Subcutaneous adipose tissue (tissue), 4 donors: ENCODE measurements around the gene SUN2. TPM values are rescaled to one million over a fixed set of nuclear protein-coding genes. Genes with fewer than 3 reads are reported as not detected.

Experiments used
- total RNA-seq, 4 donors: library from RNA; depleted of rRNA; stranded (reverse); fragments of >200 nt; gene quantifications; one replicate each; pipeline ENCODE4 v1.1.0, GENCODE V29; 2016
- TF ChIP-seq, protein P1 (sequence below): fragments of 450-650 bp; IDR thresholded peaks from one replicate; pipeline ENCODE4 v1.5.1; 2016; ENCODE audit warnings: low read depth, mild to moderate bottlenecking, control low read depth, antibody characterized with exemption, moderate library complexity

Gene SUN2
- total RNA-seq, 4 donors from 2014 or later: 177 to 749 (median 361) TPM

DNA sequence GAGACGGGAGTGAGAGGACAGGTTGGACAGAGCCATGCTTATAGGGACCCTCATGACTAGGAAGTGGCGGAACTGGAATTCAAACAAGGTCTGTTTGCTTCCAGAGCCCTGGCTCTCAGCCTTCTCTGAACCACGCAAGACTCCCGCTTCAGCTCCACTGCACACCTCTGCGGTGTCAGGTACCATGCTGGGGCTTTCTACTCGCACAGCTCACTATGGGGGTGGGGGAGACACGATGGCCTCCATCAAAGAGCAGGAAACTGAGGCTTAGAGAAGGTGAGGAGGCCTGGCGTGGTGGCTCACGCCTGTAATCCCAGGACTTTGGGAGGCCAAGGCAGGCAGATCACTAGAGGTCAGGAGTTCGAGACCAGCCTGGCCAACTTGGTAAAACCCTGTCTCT is 14.2 kb downstream of the SUN2 start:
- TF ChIP-seq, protein P1, sequence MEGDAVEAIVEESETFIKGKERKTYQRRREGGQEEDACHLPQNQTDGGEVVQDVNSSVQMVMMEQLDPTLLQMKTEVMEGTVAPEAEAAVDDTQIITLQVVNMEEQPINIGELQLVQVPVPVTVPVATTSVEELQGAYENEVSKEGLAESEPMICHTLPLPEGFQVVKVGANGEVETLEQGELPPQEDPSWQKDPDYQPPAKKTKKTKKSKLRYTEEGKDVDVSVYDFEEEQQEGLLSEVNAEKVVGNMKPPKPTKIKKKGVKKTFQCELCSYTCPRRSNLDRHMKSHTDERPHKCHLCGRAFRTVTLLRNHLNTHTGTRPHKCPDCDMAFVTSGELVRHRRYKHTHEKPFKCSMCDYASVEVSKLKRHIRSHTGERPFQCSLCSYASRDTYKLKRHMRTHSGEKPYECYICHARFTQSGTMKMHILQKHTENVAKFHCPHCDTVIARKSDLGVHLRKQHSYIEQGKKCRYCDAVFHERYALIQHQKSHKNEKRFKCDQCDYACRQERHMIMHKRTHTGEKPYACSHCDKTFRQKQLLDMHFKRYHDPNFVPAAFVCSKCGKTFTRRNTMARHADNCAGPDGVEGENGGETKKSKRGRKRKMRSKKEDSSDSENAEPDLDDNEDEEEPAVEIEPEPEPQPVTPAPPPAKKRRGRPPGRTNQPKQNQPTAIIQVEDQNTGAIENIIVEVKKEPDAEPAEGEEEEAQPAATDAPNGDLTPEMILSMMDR: no peak

GRCh38 chr22:38741166-38741565 is 14.6 kb downstream of the SUN2 start:
- TF ChIP-seq, protein P1: no peak

DNA sequence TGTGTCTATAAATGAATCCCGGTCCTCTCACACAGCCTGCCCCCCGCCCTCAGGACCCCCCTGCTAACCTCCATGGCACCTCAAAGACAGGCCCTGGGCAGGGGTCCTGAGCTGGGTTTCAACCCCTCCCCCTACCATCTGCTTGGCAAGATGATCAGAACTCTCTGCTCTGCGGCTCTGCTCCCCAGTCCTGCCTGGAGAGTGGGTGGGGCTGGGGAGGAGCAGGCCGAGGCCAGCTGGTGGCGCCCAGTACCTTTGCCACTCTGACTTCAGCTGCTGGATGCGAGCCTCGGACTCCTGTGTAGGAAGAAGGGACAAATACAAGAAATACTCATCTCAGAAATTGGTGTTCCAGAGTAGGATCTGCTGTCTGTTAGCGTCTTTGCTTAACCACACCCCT is 15.0 kb downstream of the SUN2 start:
- TF ChIP-seq, protein P1: no peak

DNA sequence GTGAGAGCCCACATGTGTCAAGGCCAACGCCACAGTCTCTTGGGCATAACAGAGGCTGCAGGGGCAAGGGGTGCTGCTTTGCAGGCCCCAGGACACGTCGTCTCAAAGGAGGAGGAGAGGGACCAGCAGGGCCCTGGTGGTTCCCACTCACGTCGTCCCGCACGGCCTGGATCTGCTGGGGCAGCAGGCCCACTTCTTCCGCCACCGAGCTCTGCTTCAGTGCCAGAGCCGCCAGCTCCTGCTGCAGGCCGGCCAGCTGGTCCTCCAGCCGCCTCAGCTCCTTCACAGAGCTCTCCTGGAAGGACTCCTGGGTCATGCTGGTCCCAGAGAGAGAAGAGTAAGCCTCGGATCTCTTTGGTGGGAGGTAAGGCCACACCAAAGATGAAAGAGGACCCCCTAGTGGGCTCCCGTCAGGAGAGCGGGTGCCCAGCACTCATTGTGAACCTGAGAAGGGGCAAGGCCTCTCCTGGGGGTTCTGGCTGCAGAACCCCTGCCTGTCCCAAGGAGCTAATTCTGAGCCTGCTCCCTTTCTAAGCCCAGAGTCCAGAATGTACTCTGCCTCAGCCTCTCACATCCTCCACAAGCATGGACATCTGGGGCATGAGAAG is 15.6 kb downstream of the SUN2 start:
- TF ChIP-seq, protein P1: no peak

DNA sequence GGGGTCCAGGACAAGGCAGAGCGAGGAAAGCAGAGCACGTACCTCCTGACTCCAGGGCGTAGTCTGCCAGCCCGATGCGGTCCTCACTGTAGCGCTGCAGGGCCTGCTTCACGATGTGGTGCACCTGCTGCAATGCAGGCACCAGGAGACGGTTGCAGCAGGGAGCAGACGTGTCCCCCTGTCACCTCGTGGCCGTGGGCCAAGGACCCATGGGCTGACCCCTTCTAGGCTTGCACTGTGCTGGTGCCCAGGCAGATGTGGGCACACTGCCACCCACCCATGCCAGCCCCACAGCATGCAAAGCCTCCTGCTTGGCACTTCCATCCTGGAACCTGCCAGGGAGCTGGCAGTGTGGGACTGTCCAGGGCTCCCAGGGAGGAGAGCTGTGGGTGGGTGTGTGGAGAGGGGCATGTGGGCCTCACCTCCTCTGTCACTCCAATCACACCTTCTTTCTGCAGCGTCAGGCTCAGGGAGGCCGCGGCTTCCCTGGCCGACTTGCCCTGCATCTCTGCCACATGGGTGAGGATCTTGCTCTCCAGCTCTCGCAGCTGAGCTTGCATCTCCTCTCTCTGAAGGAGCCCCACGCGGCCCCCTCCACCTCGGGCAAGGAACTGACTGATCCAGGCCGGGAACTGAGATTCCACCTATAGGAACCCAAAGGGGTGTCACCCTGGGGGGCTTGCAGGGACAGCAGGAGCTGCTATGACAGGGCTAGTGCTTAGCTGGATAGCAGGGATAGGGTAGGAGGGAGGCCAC is 16.3 kb downstream of the SUN2 start:
- TF ChIP-seq, protein P1: no peak

GRCh38 chr22:38738475-38739070 is 17.2 kb downstream of the SUN2 start:
- TF ChIP-seq, protein P1: no peak

DNA sequence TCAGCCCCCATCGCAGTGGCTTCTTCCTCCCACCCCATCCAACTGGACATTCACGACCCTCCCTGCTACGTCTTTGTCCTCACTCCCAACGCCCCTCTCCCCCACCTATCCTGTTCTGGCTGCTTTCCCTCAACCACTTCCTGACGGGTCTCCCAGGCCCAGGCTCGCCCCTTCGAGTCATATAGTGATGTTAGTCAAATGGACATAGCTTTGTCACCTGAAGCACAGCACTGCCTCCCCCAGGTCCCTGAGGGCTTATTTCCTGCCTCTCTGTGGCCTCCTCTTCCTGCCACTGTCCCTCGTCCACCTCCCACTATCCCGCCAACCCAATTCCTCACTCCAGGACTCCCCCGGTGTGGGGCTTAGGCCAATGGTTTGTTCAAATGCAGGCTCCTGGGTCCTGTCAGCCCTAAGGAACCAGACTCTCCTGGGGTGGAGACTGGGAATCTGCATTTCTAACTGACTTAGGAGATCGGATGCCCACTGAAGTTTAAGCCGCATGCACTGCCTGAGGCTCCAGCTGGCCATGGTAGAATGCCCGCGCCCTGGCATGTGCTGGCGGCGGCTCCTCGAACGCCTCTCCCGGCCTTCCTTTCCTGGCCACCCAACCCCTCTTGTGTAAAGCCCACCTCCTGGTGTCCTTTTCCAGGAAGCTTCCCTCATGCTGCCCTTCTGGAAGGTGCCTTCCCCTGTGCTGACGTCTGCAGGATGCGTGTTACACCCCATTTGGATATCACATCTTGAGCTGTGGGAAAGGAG is 18.3 kb downstream of the SUN2 start:
- TF ChIP-seq, protein P1: no peak
